ENCODE data around the gene TAP1.
"Not testable (repeated sequence)": the region's sequence is repeated elsewhere in the genome, so short reads cannot be mapped to it uniquely, and the experiment has no call there.

TAP1 gene

GRCh38 chr6:32816746-32817204 is 36.7 kb downstream of the TAP1 start, which contains the start of gene HLA-DOB:
TSS of gene HLA-DOB (minus strand) at chr6:32817002. CDS start at chr6:32816951, 51 bp downstream.
- in situ Hi-C loops (cut with HindIII; ENCODE audit: low pct_ligation_motif_present, low pct_unique_long_range_greater_than_20kb, low sequenced_read_pairs), result no loop called here

GRCh38 chr6:32815996-32816395 is 37.5 kb downstream of the TAP1 start:
- DNase-seq, result no peak
- in situ Hi-C loops (cut with HindIII; ENCODE audit: low pct_ligation_motif_present, low pct_unique_long_range_greater_than_20kb, low sequenced_read_pairs), result no loop called here

More at GRCh38 chr6:32816746-32817204, 36.7 kb downstream of the TAP1 start, which contains the start of gene HLA-DOB:
- peak; percentile 37 for DNase-seq

GRCh38 chr6:32815115-32815514 is 38.4 kb downstream of the TAP1 start:
- DNase-seq, result no peak
- in situ Hi-C loops (cut with HindIII; ENCODE audit: low pct_ligation_motif_present, low pct_unique_long_range_greater_than_20kb, low sequenced_read_pairs), result no loop called here

GRCh38 chr6:32814145-32814544 is 39.4 kb downstream of the TAP1 start:
- no peak for DNase-seq
- in situ Hi-C loops (cut with HindIII; ENCODE audit: low pct_ligation_motif_present, low pct_unique_long_range_greater_than_20kb, low sequenced_read_pairs), result no loop called here

- DNase-seq, result no peak
- in situ Hi-C loops (cut with HindIII; ENCODE audit: low pct_ligation_motif_present, low pct_unique_long_range_greater_than_20kb, low sequenced_read_pairs), result no loop called here
Measured at GRCh38 chr6:32809171-32809570, 44.3 kb downstream of the TAP1 start.

- in situ Hi-C loops (cut with HindIII; ENCODE audit: low pct_ligation_motif_present, low pct_unique_long_range_greater_than_20kb, low sequenced_read_pairs), result no loop called here
- no peak for DNase-seq
Measured at GRCh38 chr6:32807020-32807580, 46.4 kb downstream of the TAP1 start.

- in situ Hi-C loops (cut with HindIII; ENCODE audit: low pct_ligation_motif_present, low pct_unique_long_range_greater_than_20kb, low sequenced_read_pairs), result not testable (repeated sequence)
Measured at GRCh38 chr6:32805404-32805803, 48.1 kb downstream of the TAP1 start.

GRCh38 chr6:32803416-32803815 is 50.1 kb downstream of the TAP1 start:
- DNase-seq, result no peak
- in situ Hi-C loops (cut with HindIII; ENCODE audit: low pct_ligation_motif_present, low pct_unique_long_range_greater_than_20kb, low sequenced_read_pairs), result no loop called here

More at GRCh38 chr6:32805404-32805803, 48.1 kb downstream of the TAP1 start:
- DNase-seq, result not testable (repeated sequence)

GRCh38 chr6:32799740-32800139 is 53.8 kb downstream of the TAP1 start:
- in situ Hi-C loops (cut with HindIII; ENCODE audit: low pct_ligation_motif_present, low pct_unique_long_range_greater_than_20kb, low sequenced_read_pairs), result no loop called here
- DNase-seq, result no peak

- in situ Hi-C loops (cut with HindIII; ENCODE audit: low pct_ligation_motif_present, low pct_unique_long_range_greater_than_20kb, low sequenced_read_pairs), result no loop called here
- no peak for DNase-seq
Measured at GRCh38 chr6:32799168-32799567, 54.3 kb downstream of the TAP1 start.

GRCh38 chr6:32796848-32797776 is 56.4 kb downstream of the TAP1 start:
- peak; percentile 55 for DNase-seq
- in situ Hi-C loops (cut with HindIII; ENCODE audit: low pct_ligation_motif_present, low pct_unique_long_range_greater_than_20kb, low sequenced_read_pairs), result no loop called here
